Smooth muscle cell (in vitro differentiated cells): ENCODE data around the gene MANBA. TPM values are rescaled to one million over a fixed set of nuclear protein-coding genes. Genes with fewer than 3 reads are reported as not detected.

Experiments used
- DNase-seq: peaks from one replicate; lab custom pipeline; 2025; ENCODE audit not compliant: unreplicated experiment; lab: John Stamatoyannopoulos, UW
- H2AFZ ChIP-seq: fragments of 200-600 bp; sonication (generic); 2 replicates; pipeline ENCODE4 v1.6.0; 2016; ENCODE audit warnings: antibody characterized with exemption, low read depth, mild to moderate bottlenecking
- H3F3A ChIP-seq: fragments of 200-600 bp; sonication (generic); 2 replicates; pipeline ENCODE4 v1.6.0; 2017; ENCODE audit warnings: antibody characterized with exemption, low read depth
- H3K27ac ChIP-seq: fragments of 200-600 bp; sonication (generic); 2 replicates; pipeline ENCODE4 v1.5.1; 2016; ENCODE audit warnings: low read depth, mild to moderate bottlenecking
- H3K27me3 ChIP-seq: fragments of 200-600 bp; sonication (generic); 2 replicates; pipeline ENCODE4 v1.6.1; 2016; ENCODE audit warnings: low read depth, mild to moderate bottlenecking
- H3K36me3 ChIP-seq: fragments of 200-600 bp; sonication (generic); 2 replicates; pipeline ENCODE4 v1.5.1; 2016; ENCODE audit warnings: low read depth
- H3K4me1 ChIP-seq: fragments of 200-600 bp; sonication (generic); 2 replicates; pipeline ENCODE4 v1.5.1; 2016; ENCODE audit warnings: low read depth
- H3K4me2 ChIP-seq: fragments of 200-600 bp; sonication (generic); 2 replicates; pipeline ENCODE4 v1.6.0; 2016; ENCODE audit warnings: mild to moderate bottlenecking
- H3K4me3 ChIP-seq: fragments of 200-600 bp; sonication (generic); 2 replicates; pipeline ENCODE4 v1.5.1; 2016; ENCODE audit warnings: mild to moderate bottlenecking
- H3K79me2 ChIP-seq: fragments of 200-600 bp; sonication (generic); 2 replicates; pipeline ENCODE4 v1.6.0; 2016; ENCODE audit warnings: low read depth, mild to moderate bottlenecking
- H3K9ac ChIP-seq: fragments of 200-600 bp; sonication (generic); 2 replicates; pipeline ENCODE4 v1.6.0; 2016; ENCODE audit warnings: low read depth
- H3K9me3 ChIP-seq: fragments of 200-600 bp; sonication (generic); replicated peaks from 2 replicates; pipeline ENCODE4 v1.5.1; 2016; ENCODE audit warnings: low read depth
- H4K20me1 ChIP-seq: fragments of 200-600 bp; sonication (generic); 2 replicates; pipeline ENCODE4 v1.6.0; 2016; ENCODE audit warnings: low read depth
- WGBS: methylation state at CpG from one replicate; pipeline ENCODE4 v1.1.7; 2016; ENCODE audit warnings: low lambda C conversion rate; 5-methylcytosine and 5-hydroxymethylcytosine counted together
- polyA plus RNA-seq: library from polyadenylated mRNA; unstranded; fragments of >200 nt; fragmentation: Nextera tagmentation; extraction: Ambion mirVana; gene quantifications from 2 replicates; pipeline ENCODE4 v1.2.1, GENCODE V29; 2016
- total RNA-seq: library from RNA; depleted of rRNA; stranded (reverse); fragments of >200 nt; gene quantifications from 2 replicates; pipeline ENCODE4 v1.2.3, GENCODE V29; 2014
- TF ChIP-seq, protein P1 (sequence below): fragments of 200-600 bp; sonication (generic); IDR thresholded peaks from 2 replicates; pipeline ENCODE4 v1.5.1; 2017; ENCODE audit warnings: borderline replicate concordance, mild to moderate bottlenecking, antibody characterized with exemption; ENCODE audit not compliant: insufficient read depth, poor library complexity, severe bottlenecking

MANBA gene
- total and polyA plus RNA-seq, 2 experiments from 2014 or later: 58.1 to 99.9 TPM

DNA sequence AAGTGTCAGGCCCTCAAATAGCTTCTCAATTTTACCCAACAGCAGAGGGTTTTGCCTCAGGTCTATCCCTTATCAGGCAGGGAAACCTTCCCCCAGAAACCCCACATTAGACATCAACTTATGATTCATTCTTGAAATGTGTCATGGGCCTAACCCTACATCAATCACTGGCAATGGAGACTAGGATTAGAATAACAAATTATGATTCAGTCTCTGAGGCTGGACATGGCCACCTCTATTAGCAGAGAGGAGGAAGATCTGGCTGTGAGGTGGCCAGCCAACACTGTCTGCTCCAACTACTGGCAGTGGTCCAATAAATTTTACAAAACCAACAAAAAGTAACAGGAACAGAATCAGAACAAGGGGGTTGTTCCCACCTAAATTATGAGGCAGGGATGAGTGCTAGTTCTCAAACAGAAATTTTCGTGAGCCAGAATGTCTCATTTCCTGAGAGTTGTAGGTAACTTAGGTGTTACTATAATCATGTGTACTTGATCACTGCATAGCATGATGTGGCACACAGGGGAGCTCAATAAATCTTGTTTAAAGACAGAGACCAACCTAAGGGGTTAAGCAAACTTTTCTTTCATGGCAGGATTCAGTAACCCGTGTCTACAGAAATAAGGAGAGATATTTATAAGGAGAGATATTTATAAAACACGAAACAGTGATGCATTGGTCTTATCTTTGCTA, 132.8 kb downstream of the MANBA start:
- Histone ChIP-seq H3K4me2 (peak overlapping the region; percentile 38), H3K36me3 (no peaks in the 10 kb centered on the region), H3K27ac (peak overlapping the region; percentile 84), H2AFZ (no peak overlapping the region), H3F3A (peaks cover 7% of the 10 kb centered on the region), H3K4me1 (no peaks in the 10 kb centered on the region), H4K20me1 (no peaks in the 10 kb centered on the region), H3K4me3 (no peak overlapping the region), H3K9me3 (no peaks in the 10 kb centered on the region), H3K9ac (no peak overlapping the region), H3K27me3 (no peaks in the 10 kb centered on the region), H3K79me2 (no peaks in the 10 kb centered on the region)
- WGBS: 68% methylated on average over 3 of the region's 3 CpGs
- DNase-seq: no peak
- TF ChIP-seq, protein P1, sequence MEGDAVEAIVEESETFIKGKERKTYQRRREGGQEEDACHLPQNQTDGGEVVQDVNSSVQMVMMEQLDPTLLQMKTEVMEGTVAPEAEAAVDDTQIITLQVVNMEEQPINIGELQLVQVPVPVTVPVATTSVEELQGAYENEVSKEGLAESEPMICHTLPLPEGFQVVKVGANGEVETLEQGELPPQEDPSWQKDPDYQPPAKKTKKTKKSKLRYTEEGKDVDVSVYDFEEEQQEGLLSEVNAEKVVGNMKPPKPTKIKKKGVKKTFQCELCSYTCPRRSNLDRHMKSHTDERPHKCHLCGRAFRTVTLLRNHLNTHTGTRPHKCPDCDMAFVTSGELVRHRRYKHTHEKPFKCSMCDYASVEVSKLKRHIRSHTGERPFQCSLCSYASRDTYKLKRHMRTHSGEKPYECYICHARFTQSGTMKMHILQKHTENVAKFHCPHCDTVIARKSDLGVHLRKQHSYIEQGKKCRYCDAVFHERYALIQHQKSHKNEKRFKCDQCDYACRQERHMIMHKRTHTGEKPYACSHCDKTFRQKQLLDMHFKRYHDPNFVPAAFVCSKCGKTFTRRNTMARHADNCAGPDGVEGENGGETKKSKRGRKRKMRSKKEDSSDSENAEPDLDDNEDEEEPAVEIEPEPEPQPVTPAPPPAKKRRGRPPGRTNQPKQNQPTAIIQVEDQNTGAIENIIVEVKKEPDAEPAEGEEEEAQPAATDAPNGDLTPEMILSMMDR: no peak

GRCh38 chr4:102625232-102625930, 135.4 kb downstream of the MANBA start:
- Histone ChIP-seq H3K36me3 (no peaks in the 10 kb centered on the region), H3K4me3 (no peak overlapping the region), H2AFZ (no peak overlapping the region), H3F3A (peaks cover 7% of the 10 kb centered on the region), H3K4me1 (no peaks in the 10 kb centered on the region), H3K9me3 (no peaks in the 10 kb centered on the region), H3K27ac (no peak overlapping the region), H3K9ac (no peak overlapping the region), H3K27me3 (no peaks in the 10 kb centered on the region), H4K20me1 (no peaks in the 10 kb centered on the region), H3K79me2 (no peaks in the 10 kb centered on the region), H3K4me2 (no peak overlapping the region)
- WGBS: 81% methylated on average over 3 of the region's 3 CpGs
- TF ChIP-seq, protein P1: peak; percentile 7
- no peak for DNase-seq

GRCh38 chr4:102624505-102624904, 136.3 kb downstream of the MANBA start:
- TF ChIP-seq, protein P1: no peak
- Histone ChIP-seq H2AFZ (no peak overlapping the region), H3K79me2 (no peaks in the 10 kb centered on the region), H3K4me3 (no peak overlapping the region), H3F3A (peaks cover 9% of the 10 kb centered on the region), H3K36me3 (no peaks in the 10 kb centered on the region), H3K9me3 (no peaks in the 10 kb centered on the region), H4K20me1 (no peaks in the 10 kb centered on the region), H3K27ac (no peak overlapping the region), H3K9ac (no peak overlapping the region), H3K4me2 (no peak overlapping the region), H3K27me3 (no peaks in the 10 kb centered on the region), H3K4me1 (no peaks in the 10 kb centered on the region)
- 95% methylated on average over 4 of the region's 4 CpGs for WGBS
- DNase-seq: no peak
